Stimulated activated naive CD8-positive, alpha-beta T cell treated with anti-CD3 and anti-CD28 coated beads, Interleukin-15, amount 100 ng/mL, for 72 hours (primary cell): Measurements from ENCODE around the gene WNT7A.

ENCODE experiments used
- ATAC-seq: fragments of 150-1000 bp; cut with Tn5 transposase; 2 replicates; pipeline ENCODE4 v1.10.0; 2021; ENCODE audit warnings: mild to moderate bottlenecking, moderate library complexity
- DNase-seq, 2 donors: peaks; one replicate each; pipeline ENCODE4 v3.0.0; 2021 to 2022
- H3K27ac Mint-ChIP-seq, 2 donors: one replicate each; pipeline ENCODE4 v1.8.0; 2022; ENCODE audit warnings: mild to moderate bottlenecking in 2 of 2, mixed read lengths in 2 of 2, moderate library complexity in 2 of 2
- H3K27me3 Mint-ChIP-seq: one replicate; pipeline ENCODE4 v1.8.0; 2022; ENCODE audit warnings: mixed read lengths
- H3K4me1 Mint-ChIP-seq: one replicate; pipeline ENCODE4 v1.8.0; 2022; ENCODE audit warnings: mild to moderate bottlenecking, mixed read lengths
- H3K4me3 Mint-ChIP-seq, 2 donors: one replicate each; pipeline ENCODE4 v1.8.0; 2022; ENCODE audit warnings: mild to moderate bottlenecking in 2 of 2, mixed read lengths in 2 of 2, moderate library complexity in 1 of 2
- H3K9me3 Mint-ChIP-seq, 2 donors: one replicate each; pipeline ENCODE4 v1.8.0; 2022; ENCODE audit warnings: mixed read lengths in 2 of 2

WNT7A gene

GRCh38 chr3:13772321-13772745 is 107.5 kb downstream of the WNT7A start:
- Mint-ChIP-seq H3K9me3 (no peaks in the 10 kb centered on the region), H3K4me1 (peaks cover 25% of the 10 kb centered on the region), H3K27ac (no peak overlapping the region), H3K27me3 (no peaks in the 10 kb centered on the region), H3K4me3 (no peak overlapping the region)
- ATAC-seq (no peak), DNase-seq (no peak)

GRCh38 chr3:13771496-13771895 is 108.4 kb downstream of the WNT7A start:
- Mint-ChIP-seq H3K9me3 (no peaks in the 10 kb centered on the region), H3K4me3 (no peak overlapping the region), H3K27me3 (no peaks in the 10 kb centered on the region), H3K4me1 (peaks cover 25% of the 10 kb centered on the region), H3K27ac (no peak overlapping the region)
- DNase-seq: no peak
- no peak for ATAC-seq

- Mint-ChIP-seq H3K4me1 (peaks cover 25% of the 10 kb centered on the region), H3K27me3 (no peaks in the 10 kb centered on the region), H3K9me3 (no peaks in the 10 kb centered on the region), H3K27ac (peak overlapping the region in 1 of 2 donors; percentile 62), H3K4me3 (no peak overlapping the region)
- ATAC-seq (no peak), DNase-seq (no peak)
These were observed 109.4 kb downstream of the WNT7A start for GRCh38 chr3:13770170-13771169.

GRCh38 chr3:13769422-13769821 is 110.4 kb downstream of the WNT7A start:
- H3K4me1 Mint-ChIP-seq: peaks cover 25% of the 10 kb centered on the region
- H3K4me3 Mint-ChIP-seq: no peak overlapping the region
- H3K27me3 Mint-ChIP-seq: no peaks in the 10 kb centered on the region
- DNase-seq: no peak
- no peak for ATAC-seq
- H3K9me3 Mint-ChIP-seq: no peaks in the 10 kb centered on the region
- no peak overlapping the region for H3K27ac Mint-ChIP-seq

GRCh38 chr3:13768453-13768852 is 111.4 kb downstream of the WNT7A start:
- Mint-ChIP-seq H3K27ac (no peak overlapping the region), H3K4me1 (peaks cover 21% of the 10 kb centered on the region), H3K4me3 (no peak overlapping the region), H3K27me3 (no peaks in the 10 kb centered on the region), H3K9me3 (no peaks in the 10 kb centered on the region)
- DNase-seq (no peak), ATAC-seq (no peak)

GRCh38 chr3:13767896-13768295 is 112.0 kb downstream of the WNT7A start:
- Mint-ChIP-seq H3K27me3 (no peaks in the 10 kb centered on the region), H3K4me1 (peaks cover 18% of the 10 kb centered on the region), H3K9me3 (no peaks in the 10 kb centered on the region), H3K27ac (no peak overlapping the region), H3K4me3 (no peak overlapping the region)
- DNase-seq: no peak
- no peak for ATAC-seq

- H3K4me1 Mint-ChIP-seq: peaks cover 18% of the 10 kb centered on the region
- no peak overlapping the region for H3K4me3 Mint-ChIP-seq
- H3K9me3 Mint-ChIP-seq: peaks cover 0 to 6% of the 10 kb centered on the region in 2 donors
- H3K27ac Mint-ChIP-seq: no peak overlapping the region
- DNase-seq: no peak
- H3K27me3 Mint-ChIP-seq: no peaks in the 10 kb centered on the region
- ATAC-seq: no peak
These were observed 112.8 kb downstream of the WNT7A start for GRCh38 chr3:13767030-13767429.
